ENCODE measurements around the gene SH3D19.

The SH3D19 gene

DNA sequence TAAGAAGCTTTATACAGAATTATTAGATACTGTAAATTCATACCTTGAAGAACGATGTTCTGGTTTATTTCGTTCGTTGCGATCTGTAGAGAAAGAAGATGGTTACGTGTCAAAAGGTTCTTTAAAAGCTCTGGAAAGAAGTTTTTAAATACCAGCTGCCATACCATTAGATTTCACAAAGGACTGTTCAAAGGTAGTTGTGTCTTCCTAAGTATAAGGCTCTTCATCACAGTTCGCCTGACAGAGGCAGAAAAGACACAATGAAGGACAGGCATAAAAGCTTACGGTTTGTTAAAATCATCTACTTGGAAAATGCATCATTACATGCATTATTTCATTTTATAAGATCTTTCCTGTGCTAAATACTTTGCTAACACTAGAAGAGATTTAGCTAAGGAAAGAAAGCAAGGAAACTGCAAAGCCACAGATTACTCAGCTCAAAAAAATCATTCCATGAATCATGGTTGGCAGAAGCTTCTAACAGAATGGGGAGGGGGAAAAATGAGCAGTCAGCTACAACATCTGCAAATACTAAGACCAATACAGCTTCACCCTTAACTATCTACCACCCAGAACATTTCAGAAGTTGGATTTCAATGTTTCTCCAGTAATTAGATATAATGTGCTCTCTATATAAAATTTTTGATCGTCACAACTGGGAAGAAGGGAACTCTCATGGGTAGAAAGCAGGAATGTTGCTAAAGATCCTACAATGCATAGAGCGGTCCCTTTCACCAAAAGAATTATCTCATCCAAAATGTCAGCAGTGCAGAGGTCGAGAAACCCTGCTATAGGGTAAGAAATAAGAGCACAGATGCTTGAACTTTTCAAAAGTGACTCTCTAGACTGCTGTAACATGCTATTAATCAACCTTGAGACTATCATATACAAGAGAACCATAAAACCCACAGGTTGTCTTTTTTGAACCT lies 99.1 kb downstream of the SH3D19 start:
- TF ChIP-seq ZFX (IDR thresholded peaks at IDR 0.05) = no peak
- TF ChIP-seq, protein P1, sequence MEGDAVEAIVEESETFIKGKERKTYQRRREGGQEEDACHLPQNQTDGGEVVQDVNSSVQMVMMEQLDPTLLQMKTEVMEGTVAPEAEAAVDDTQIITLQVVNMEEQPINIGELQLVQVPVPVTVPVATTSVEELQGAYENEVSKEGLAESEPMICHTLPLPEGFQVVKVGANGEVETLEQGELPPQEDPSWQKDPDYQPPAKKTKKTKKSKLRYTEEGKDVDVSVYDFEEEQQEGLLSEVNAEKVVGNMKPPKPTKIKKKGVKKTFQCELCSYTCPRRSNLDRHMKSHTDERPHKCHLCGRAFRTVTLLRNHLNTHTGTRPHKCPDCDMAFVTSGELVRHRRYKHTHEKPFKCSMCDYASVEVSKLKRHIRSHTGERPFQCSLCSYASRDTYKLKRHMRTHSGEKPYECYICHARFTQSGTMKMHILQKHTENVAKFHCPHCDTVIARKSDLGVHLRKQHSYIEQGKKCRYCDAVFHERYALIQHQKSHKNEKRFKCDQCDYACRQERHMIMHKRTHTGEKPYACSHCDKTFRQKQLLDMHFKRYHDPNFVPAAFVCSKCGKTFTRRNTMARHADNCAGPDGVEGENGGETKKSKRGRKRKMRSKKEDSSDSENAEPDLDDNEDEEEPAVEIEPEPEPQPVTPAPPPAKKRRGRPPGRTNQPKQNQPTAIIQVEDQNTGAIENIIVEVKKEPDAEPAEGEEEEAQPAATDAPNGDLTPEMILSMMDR (conservative IDR thresholded peaks at IDR 0.05) = no peak
- H3K27ac ChIP-seq = no peak overlapping the region

DNA sequence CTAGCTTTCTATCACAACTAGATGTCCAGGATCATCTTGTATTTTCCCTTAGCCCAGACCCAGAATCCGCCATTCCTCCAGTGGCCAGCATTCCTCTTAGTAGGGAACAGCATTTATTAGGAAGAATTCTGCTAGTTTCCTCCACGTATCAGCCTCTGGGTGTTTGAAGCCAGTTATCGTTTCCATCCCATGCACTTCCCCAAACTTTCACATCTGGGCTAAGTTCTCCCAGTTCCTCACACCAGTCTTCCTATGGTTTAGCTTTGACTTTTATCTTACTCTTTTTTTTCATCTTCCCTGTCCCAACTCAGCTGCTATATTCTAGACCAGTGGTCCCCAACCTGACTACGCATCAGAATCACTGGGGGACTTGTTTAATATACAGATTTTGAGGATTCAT lies 101.9 kb downstream of the SH3D19 start:
- TF ChIP-seq, protein P1 (conservative IDR thresholded peaks at IDR 0.05) = no peak
- no peak for TF ChIP-seq ZFX (IDR thresholded peaks at IDR 0.05)

DNA sequence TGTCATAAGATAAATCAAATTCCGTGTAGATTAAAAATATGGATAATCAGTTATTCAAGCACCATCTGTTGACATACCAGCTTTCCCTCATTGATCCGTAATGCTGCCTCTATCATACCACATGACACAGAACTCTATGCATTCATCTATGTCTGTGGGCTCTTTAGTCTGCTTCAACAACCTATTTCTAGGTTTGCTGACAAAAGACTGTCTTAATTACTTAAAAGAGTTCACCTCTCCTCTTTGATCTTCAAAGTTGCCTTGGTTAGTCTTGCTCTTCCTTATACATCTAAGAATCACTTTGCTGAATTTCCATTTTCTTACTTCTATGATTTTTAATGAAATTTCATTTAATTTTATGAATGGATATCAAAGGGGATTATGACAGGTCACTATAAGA lies 105.5 kb downstream of the SH3D19 start:
- no peak overlapping the region for H3K27ac ChIP-seq
- TF ChIP-seq, protein P1 (conservative IDR thresholded peaks at IDR 0.05) = no peak
- TF ChIP-seq ZFX (IDR thresholded peaks at IDR 0.05) = no peak

More for the DNA sequence above, 101.9 kb downstream of the SH3D19 start:
- H3K27ac ChIP-seq = no peak overlapping the region

DNA sequence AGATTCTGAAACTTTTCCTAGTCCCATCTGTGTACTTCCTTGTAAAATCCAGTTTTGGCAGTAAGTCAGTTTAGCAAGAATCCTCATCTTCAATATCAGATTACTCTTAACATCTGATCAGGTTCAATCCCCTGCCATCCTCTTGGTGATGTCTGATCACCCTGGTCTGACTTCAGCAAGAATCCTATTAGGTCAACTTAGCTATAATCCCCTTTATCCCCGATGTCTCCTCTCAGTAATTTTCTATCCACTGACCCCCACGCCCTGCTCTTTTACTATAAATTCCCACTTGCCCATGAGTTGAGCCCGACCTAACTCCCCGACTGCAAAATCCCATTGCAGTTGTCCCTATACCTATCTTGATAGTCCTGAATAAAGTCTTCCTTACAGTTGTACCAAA lies 106.3 kb downstream of the SH3D19 start:
- TF ChIP-seq, protein P1 (conservative IDR thresholded peaks at IDR 0.05) = no peak
- TF ChIP-seq ZFX (IDR thresholded peaks at IDR 0.05) = no peak
- no peak overlapping the region for H3K27ac ChIP-seq

DNA sequence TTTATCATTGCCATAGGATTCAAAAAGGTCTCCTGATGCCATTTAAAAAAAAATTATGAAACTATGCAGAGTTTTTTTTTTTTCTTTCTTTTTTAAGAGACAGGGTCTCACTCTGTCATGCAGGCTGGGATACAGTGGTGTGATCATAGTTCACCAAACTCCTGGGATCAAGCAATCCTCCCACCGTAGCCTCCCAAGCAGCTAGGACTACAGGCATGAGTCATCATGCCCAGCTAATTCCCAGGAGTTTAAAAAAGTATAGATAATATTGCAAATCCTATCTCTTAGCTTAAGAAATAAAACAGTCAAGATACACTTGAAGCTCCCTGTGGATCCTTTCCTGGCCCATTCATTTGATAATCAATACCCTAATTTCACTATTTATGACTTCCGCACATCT lies 107.1 kb downstream of the SH3D19 start:
- no peak for TF ChIP-seq ZFX (IDR thresholded peaks at IDR 0.05)
- no peak overlapping the region for H3K27ac ChIP-seq

DNA sequence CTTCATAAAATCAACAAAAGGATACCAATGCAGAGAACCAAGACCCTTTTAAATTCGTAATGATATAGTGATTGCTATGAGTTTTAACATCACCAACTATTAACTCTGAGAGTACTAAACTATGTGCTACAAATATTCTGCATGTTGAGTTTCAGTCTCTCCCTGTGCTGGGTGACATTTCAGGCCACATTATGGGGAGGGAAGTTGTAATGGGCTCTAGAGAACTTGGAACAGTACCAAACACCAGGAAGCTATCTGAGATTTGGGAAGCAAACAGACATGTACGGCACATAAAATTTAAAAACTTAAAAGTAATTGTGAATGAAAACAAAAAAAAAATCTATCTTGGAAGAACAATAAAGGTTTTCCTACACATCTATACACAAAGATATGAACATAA lies 108.1 kb downstream of the SH3D19 start:
- TF ChIP-seq, protein P1 (conservative IDR thresholded peaks at IDR 0.05) = no peak
- TF ChIP-seq ZFX (IDR thresholded peaks at IDR 0.05) = no peak

DNA sequence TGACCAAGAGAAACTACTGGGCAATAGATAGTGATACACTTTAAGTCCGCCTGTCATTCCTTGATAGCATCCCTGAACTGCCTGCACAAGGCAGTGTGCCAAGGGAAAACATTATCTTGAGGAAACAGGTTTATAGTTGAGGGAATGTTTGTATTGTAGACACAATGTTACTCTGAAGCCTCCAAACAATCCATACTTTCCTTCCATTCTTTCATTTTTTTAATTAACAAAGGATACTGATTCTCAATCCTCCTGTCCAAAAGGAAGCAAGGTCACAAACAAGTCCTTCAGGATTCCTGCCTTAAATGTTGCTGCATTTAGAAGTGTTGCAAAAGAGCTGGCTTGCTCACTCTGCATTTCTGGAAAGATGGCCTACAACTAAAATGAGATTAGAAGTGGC lies 110.1 kb downstream of the SH3D19 start:
- H3K27ac ChIP-seq = peak overlapping the region; percentile 46

More for the DNA sequence above, 108.1 kb downstream of the SH3D19 start:
- H3K27ac ChIP-seq = no peak overlapping the region

More for the DNA sequence above, 110.1 kb downstream of the SH3D19 start:
- TF ChIP-seq, protein P1 (conservative IDR thresholded peaks at IDR 0.05) = no peak
- TF ChIP-seq ZFX (IDR thresholded peaks at IDR 0.05) = no peak
